ENCODE data around the gene ASAP2. TPM values are rescaled to one million over a fixed set of nuclear protein-coding genes. Genes with fewer than 3 reads are reported as not detected.
A peak's percentile ranks its signal among the peaks of the same experiment; 100 is the strongest.

ASAP2 gene
- polyA plus RNA-seq, 3 donors = 0.08 to 1.1 (median 0.20) TPM

DNA sequence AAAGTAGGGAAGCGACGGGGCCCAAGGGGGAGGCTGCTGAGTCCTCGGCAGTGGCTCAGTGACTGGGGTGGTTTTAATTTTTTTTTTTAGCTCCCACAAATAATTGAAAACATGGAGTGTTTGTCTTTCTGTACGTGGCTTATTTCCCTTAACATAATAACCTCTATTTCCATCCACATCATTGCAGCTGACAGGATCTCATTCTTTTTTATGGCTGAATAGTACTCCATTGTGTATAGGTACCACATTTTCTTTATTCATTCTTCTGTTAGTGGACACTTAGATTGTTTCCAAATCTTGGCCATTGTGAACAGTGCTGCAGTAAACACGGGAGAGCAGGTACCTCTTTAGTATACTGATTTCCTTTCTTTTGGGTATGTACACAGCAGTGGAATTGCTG, 65.1 kb downstream of the ASAP2 start:
- H3K79me2 ChIP-seq (ENCODE audit: insufficient read depth, low read length) = no peaks in the 10 kb centered on the region
- H3K4me3 ChIP-seq (replicated peaks in 1 of 3; ENCODE audit: low read depth in 2 of 3, low read length in 3 of 3) = no peak overlapping the region
- H3K4me2 ChIP-seq (replicated peaks; ENCODE audit: extremely low read depth, low read length, poor library complexity, severe bottlenecking) = no peak overlapping the region
- no peak overlapping the region for H3K9ac ChIP-seq (ENCODE audit: insufficient read depth, low read length, poor library complexity, severe bottlenecking)
- peaks cover under 1 to 6% of the 10 kb centered on the region in 2 donors for H3K4me1 ChIP-seq (ENCODE audit: control insufficient read depth in 1 of 2, insufficient read depth in 2 of 2, low read length in 2 of 2)
- no peak for DNase-seq
- H4K20me1 ChIP-seq (ENCODE audit: insufficient read depth, low read length) = no peaks in the 10 kb centered on the region
- peaks cover 16% of the 10 kb centered on the region for H3K4me1 Mint-ChIP-seq
- no peaks in the 10 kb centered on the region for H3K27me3 ChIP-seq (ENCODE audit: control insufficient read depth in 2 of 2, insufficient read depth in 2 of 2, low read length in 2 of 2)
- no CpG with 5 or more reads among the region's 5 CpGs for WGBS (ENCODE audit: insufficient coverage)
- TF ChIP-seq CTCF (IDR thresholded peaks at IDR 0.05) = no peak
- no peak overlapping the region for H2AFZ ChIP-seq (ENCODE audit: insufficient read depth, low read depth, low read length, poor library complexity, severe bottlenecking)
- H3K27me3 Mint-ChIP-seq (ENCODE audit: low read depth in 3 of 3) = no peaks in the 10 kb centered on the region
- H3K27ac ChIP-seq (ENCODE audit: low read depth in 1 of 2, low read length in 2 of 2) = no peak overlapping the region
- H3K27ac Mint-ChIP-seq = no peak overlapping the region
- H3K4me3 Mint-ChIP-seq = no peak overlapping the region
- H3K36me3 ChIP-seq (replicated peaks in 1 of 2; ENCODE audit: control insufficient read depth in 1 of 2, insufficient read depth in 2 of 2, low read length in 2 of 2) = no peaks in the 10 kb centered on the region
- no peaks in the 10 kb centered on the region for H3K9me3 ChIP-seq (replicated peaks in 1 of 2; ENCODE audit: control insufficient read depth in 1 of 2, insufficient read depth in 1 of 2, low read length in 2 of 2)
- intact Hi-C loops (cut with micrococcal nuclease) = no loop called here
- H3K9me3 Mint-ChIP-seq = peaks cover 0 to 7% (median 0%) of the 10 kb centered on the region in 7 donors
- no peaks in the 10 kb centered on the region for H3K36me3 Mint-ChIP-seq

GRCh38 chr2:9273486-9274130, 67.0 kb downstream of the ASAP2 start:
- Histone ChIP-seq H3K9me3 (replicated peaks in 1 of 2; ENCODE audit: control insufficient read depth in 1 of 2, insufficient read depth in 1 of 2, low read length in 2 of 2) (no peaks in the 10 kb centered on the region), H3K4me1 (ENCODE audit: control insufficient read depth in 1 of 2, insufficient read depth in 2 of 2, low read length in 2 of 2) (peaks cover 0 to 6% of the 10 kb centered on the region in 2 donors), H4K20me1 (ENCODE audit: insufficient read depth, low read length) (no peaks in the 10 kb centered on the region), H3K79me2 (ENCODE audit: insufficient read depth, low read length) (no peaks in the 10 kb centered on the region), H3K27ac (ENCODE audit: low read depth in 1 of 2, low read length in 2 of 2) (no peak overlapping the region), H3K36me3 (replicated peaks in 1 of 2; ENCODE audit: control insufficient read depth in 1 of 2, insufficient read depth in 2 of 2, low read length in 2 of 2) (no peaks in the 10 kb centered on the region), H3K4me3 (replicated peaks in 1 of 3; ENCODE audit: low read depth in 2 of 3, low read length in 3 of 3) (no peak overlapping the region), H2AFZ (ENCODE audit: insufficient read depth, low read depth, low read length, poor library complexity, severe bottlenecking) (no peak overlapping the region), H3K9ac (ENCODE audit: insufficient read depth, low read length, poor library complexity, severe bottlenecking) (no peak overlapping the region), H3K27me3 (ENCODE audit: control insufficient read depth in 2 of 2, insufficient read depth in 2 of 2, low read length in 2 of 2) (no peaks in the 10 kb centered on the region), H3K4me2 (replicated peaks; ENCODE audit: extremely low read depth, low read length, poor library complexity, severe bottlenecking) (no peak overlapping the region)
- intact Hi-C loops (cut with micrococcal nuclease) = no loop called here
- peaks cover 0 to 7% (median 0%) of the 10 kb centered on the region in 7 donors for H3K9me3 Mint-ChIP-seq
- peak overlapping the region in 1 of 7 donors; percentile 42 for H3K27ac Mint-ChIP-seq
- H3K4me1 Mint-ChIP-seq = peaks cover 16% of the 10 kb centered on the region
- TF ChIP-seq CTCF (IDR thresholded peaks at IDR 0.05) = no peak
- no peak for DNase-seq
- H3K4me3 Mint-ChIP-seq = no peak overlapping the region
- no peaks in the 10 kb centered on the region for H3K36me3 Mint-ChIP-seq
- 87% methylated on average over 3 of the region's 5 CpGs for WGBS (ENCODE audit: insufficient coverage)
- peaks cover 0 to 4% (median 4%) of the 10 kb centered on the region in 3 donors for H3K27me3 Mint-ChIP-seq (ENCODE audit: low read depth in 3 of 3)

All from CD14-positive monocyte (primary cell).